Bronchial epithelial cell (primary cell): Measurements from ENCODE around the gene CACNA1C. TPM values are rescaled to one million over a fixed set of nuclear protein-coding genes. Genes with fewer than 3 reads are reported as not detected.

Experiments
- DNase-seq: peaks from one replicate; pipeline ENCODE4 v3.0.0-alpha.2; 2010; ENCODE audit warnings: low read depth
- FAIRE-seq: peaks from 2 replicates; lab custom pipeline; 2011; peaks lifted over from hg19 to GRCh38; lab: Jason Lieb, UNC
- H3K27me3 ChIP-seq: 2 replicates; pipeline ENCODE4 v1.5.1; 2011; ENCODE audit warnings: low read length; ENCODE audit not compliant: control insufficient read depth, insufficient read depth
- H3K36me3 ChIP-seq: 2 replicates; pipeline ENCODE4 v1.5.1; 2011; ENCODE audit warnings: low read length; ENCODE audit not compliant: control insufficient read depth, insufficient read depth
- H3K4me3 ChIP-seq: 2 replicates; pipeline ENCODE4 v1.5.1; 2011; ENCODE audit warnings: mild to moderate bottlenecking, low read depth, low read length, control low read depth
- total RNA-seq: library from RNA; depleted of rRNA; stranded (reverse); fragments of >200 nt; gene quantifications from 2 replicates; pipeline ENCODE4 v1.2.1, GENCODE V29; 2014
- TF ChIP-seq, protein P1 (sequence below): IDR thresholded peaks from 2 replicates; pipeline ENCODE4 v1.5.1; 2011; ENCODE audit warnings: mild to moderate bottlenecking, moderate library complexity, low read length, control low read depth, inconsistent platforms; ENCODE audit not compliant: insufficient read depth, severe bottlenecking

The CACNA1C gene
- total RNA-seq, 1 donor from 2014 or later, result not detected

DNA sequence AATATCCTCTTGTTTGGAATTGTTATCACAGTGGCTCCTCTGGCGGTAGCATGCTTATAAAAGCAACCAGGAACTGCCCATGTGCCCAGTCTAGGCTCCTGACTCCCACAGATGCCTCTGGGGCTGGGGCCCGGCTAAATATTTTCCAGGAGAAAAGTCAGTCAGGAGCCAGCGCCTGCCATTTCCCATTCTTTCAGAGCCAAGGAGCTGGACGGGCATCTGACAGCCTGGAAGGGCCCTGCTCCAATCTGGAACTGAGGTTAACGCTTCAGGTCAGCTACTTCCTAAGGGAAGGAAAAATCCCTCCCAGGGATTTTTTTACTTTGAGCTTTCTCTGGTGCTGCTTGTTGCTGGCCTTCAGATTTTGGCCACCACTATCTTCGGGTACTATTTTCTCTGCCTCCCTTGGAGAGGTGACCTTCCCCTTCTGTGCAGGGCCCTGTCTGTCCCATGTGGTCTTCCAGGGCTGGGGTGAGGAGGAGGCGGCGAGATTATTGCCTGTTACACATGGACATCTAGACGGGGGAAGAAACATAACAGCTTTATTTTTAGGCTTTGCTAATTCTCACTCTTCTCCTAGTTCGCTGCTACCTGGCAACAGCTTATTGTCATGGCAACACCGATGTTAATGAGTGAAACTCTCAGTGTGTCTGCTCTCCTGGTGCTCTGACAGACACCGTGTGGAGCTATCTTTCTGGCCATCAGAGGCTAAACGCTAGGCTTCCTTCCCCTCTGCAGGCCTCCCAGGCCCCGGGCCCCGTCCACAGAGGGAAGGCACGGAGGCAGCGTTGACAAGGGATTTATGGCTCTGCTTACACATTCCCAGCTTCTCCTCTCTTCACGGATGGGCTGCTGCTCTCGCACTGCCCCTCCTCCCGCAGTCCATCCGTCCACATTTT is 160.4 kb downstream of the CACNA1C start:
- TF ChIP-seq, protein P1, sequence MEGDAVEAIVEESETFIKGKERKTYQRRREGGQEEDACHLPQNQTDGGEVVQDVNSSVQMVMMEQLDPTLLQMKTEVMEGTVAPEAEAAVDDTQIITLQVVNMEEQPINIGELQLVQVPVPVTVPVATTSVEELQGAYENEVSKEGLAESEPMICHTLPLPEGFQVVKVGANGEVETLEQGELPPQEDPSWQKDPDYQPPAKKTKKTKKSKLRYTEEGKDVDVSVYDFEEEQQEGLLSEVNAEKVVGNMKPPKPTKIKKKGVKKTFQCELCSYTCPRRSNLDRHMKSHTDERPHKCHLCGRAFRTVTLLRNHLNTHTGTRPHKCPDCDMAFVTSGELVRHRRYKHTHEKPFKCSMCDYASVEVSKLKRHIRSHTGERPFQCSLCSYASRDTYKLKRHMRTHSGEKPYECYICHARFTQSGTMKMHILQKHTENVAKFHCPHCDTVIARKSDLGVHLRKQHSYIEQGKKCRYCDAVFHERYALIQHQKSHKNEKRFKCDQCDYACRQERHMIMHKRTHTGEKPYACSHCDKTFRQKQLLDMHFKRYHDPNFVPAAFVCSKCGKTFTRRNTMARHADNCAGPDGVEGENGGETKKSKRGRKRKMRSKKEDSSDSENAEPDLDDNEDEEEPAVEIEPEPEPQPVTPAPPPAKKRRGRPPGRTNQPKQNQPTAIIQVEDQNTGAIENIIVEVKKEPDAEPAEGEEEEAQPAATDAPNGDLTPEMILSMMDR, result no peak
- Histone ChIP-seq H3K4me3 (no peak overlapping the region), H3K36me3 (no peaks in the 10 kb centered on the region), H3K27me3 (no peaks in the 10 kb centered on the region)
- DNase-seq (no peak), FAIRE-seq (no peak)

DNA sequence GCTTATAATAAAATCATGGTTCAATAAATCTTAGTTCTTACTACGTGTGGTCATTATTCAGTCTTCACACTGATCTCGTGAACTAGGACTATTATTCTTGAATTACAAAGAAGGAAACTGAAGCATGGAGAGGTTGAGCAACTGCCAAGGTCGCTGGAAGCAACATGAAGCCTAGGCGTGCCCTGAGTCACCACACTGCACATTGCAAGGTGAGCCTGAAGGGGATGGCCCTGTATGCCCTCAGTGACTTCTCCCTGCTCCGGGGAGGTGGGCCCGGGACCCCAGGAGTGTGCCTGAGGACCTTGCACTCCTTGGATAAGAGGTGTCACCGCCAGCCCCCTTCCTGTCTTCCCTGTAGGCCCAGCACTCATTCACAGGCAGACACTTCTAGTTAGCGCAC is 161.6 kb downstream of the CACNA1C start:
- FAIRE-seq (no peak), DNase-seq (no peak)
- no peak overlapping the region for H3K4me3 ChIP-seq
- TF ChIP-seq, protein P1, result no peak
- H3K27me3 ChIP-seq, result no peaks in the 10 kb centered on the region
- no peaks in the 10 kb centered on the region for H3K36me3 ChIP-seq

DNA sequence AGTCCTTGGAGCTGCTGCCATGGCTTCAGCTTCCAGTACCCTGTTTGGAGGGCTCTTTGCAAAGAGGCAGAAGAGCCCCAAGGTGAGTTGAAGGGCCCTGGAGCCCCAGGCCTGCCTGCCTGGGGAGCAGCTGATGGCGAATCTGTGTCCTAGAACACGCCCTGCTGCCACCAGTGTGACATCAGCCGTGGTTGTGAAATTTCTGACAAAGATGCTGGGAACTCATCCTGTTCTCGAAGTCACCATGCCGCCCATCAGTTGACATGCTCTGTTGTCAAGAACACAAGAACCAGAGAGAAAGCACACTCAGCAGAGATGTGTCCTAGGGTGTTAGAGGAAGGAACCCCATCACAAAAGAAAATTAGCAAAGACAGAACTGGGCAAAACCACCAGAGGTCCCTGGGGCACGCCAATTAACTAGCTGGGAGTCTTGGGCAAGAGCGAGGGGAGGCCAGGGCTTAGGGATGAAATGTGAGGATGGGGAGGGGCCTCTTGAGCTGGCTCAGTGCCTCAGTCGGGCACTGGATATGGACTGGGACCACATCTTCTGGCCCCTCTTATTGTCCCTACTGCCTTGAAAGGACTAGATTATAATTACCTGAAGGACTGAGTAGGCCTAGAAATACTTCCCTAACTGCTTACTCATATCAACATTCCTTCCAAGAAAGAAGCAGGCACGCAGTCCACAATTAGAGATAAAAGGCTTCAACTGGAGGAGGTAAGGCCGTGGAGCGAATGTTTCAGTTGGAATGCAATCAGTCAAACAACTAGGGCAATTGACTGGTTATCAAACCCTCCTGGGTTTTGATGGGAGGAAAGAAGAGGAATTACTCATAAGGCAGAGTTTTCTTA is 163.1 kb downstream of the CACNA1C start:
- no peak for FAIRE-seq
- TF ChIP-seq, protein P1, result no peak
- H3K36me3 ChIP-seq, result no peaks in the 10 kb centered on the region
- H3K27me3 ChIP-seq, result no peaks in the 10 kb centered on the region
- no peak overlapping the region for H3K4me3 ChIP-seq
- DNase-seq, result no peak

DNA sequence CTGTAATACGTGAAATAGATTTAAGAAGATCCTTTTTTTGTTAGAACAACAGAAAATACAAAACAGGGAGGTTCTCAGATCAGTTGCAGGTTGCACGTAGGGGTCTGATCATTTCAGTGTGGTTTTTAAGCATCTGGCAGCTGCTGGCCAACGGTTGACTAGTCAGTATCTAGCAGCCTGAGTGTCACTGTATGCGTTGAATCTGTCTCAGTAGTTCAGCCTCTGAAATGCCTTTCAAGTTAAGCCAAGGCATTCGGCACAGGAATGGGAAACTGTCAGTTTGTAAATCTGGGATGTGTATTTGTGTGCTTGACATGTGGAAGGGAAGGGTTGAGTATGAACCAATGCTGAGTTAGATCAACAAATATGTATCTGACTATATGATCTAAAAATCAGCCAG is 165.9 kb downstream of the CACNA1C start:
- no peaks in the 10 kb centered on the region for H3K27me3 ChIP-seq
- no peaks in the 10 kb centered on the region for H3K36me3 ChIP-seq
- DNase-seq, result no peak
- TF ChIP-seq, protein P1, result no peak
- FAIRE-seq, result peak; percentile 82
- no peak overlapping the region for H3K4me3 ChIP-seq

DNA sequence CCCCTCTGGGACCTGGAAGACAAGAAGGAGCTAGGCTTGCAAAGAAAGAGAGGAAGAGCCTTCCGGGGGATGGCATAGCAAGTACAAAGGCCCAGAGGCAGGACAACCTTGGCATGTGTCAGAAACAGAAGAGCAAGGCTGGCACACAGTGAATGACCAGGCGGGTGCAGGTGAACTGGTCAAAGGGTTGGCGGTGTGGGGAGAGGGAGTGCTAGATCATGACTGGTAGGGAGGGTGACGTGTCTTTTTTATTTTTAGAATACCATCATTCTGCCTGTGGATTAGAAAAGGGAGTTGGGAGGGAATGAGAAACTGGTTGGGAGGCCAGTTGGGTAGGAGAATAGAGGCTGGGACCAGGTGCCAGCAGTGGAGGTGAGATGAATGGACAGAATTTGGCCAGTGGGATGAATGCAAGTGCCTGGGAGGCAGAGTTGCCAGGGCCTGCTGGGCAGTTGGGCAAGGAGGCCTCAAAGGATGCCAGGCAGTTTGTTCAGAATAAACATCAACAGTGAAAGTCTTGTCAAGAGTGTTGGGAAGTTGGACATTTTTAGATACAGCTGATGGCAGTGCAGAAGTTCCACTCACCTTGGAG is 168.3 kb downstream of the CACNA1C start:
- no peak for FAIRE-seq
- no peak overlapping the region for H3K4me3 ChIP-seq

More for the DNA sequence above, 168.3 kb downstream of the CACNA1C start:
- no peaks in the 10 kb centered on the region for H3K27me3 ChIP-seq
- no peaks in the 10 kb centered on the region for H3K36me3 ChIP-seq
- DNase-seq, result no peak
- TF ChIP-seq, protein P1, result no peak
